Lower leg skin (tissue), 4 donors: ENCODE measurements around the gene GRXCR2. TPM values are rescaled to one million over a fixed set of nuclear protein-coding genes. Genes with fewer than 3 reads are reported as not detected.
"Not testable (repeated sequence)": the region's sequence is repeated elsewhere in the genome, so short reads cannot be mapped to it uniquely, and the experiment has no call there.

Experiments used
- DNase-seq, 2 donors: peaks; one replicate each; pipeline ENCODE4 v3.0.0-alpha.2; 2019; ENCODE audit warnings: low spot score in 2 of 2
- H3K4me3 ChIP-seq: fragments of 200-600 bp; sonication (generic); 2 replicates; pipeline ENCODE4 v1.5.1; 2017; ENCODE audit warnings: mild to moderate bottlenecking, low read depth; ENCODE audit not compliant: poor library complexity, severe bottlenecking
- POLR2A ChIP-seq, 2 donors: fragments of 450-650 bp; IDR thresholded peaks; one replicate each; pipeline ENCODE4 v1.6.1; 2016 to 2017; ENCODE audit warnings: antibody characterized with exemption in 2 of 2, mild to moderate bottlenecking in 1 of 2, moderate library complexity in 1 of 2
- WGBS, 2 donors: methylation state at CpG; one replicate each; pipeline ENCODE4 v1.1.5; 2018; 5-methylcytosine and 5-hydroxymethylcytosine counted together
- intact Hi-C: fragments of 100-400 bp; cut with DNase I; formaldehyde crosslinking; loops from one replicate; pipeline ENCODE4 v1.15.0; 2023; ENCODE audit warnings: low total_unique reads
- total RNA-seq, 4 donors: library from RNA; depleted of rRNA; stranded (reverse); fragments of >200 nt; gene quantifications; one replicate each; pipeline ENCODE4 v1.1.0, GENCODE V29; 2016
- TF ChIP-seq, protein P1 (sequence below), 3 donors: fragments of 450-650 bp; IDR thresholded peaks; one replicate each; pipeline ENCODE4 v1.5.1; 2016; ENCODE audit warnings: antibody characterized with exemption in 3 of 3, mild to moderate bottlenecking in 3 of 3, moderate library complexity in 2 of 3

Gene GRXCR2
- total RNA-seq, 4 donors from 2014 or later: 0.46 to 0.69 (median 0.65) TPM; not detected in 1

DNA sequence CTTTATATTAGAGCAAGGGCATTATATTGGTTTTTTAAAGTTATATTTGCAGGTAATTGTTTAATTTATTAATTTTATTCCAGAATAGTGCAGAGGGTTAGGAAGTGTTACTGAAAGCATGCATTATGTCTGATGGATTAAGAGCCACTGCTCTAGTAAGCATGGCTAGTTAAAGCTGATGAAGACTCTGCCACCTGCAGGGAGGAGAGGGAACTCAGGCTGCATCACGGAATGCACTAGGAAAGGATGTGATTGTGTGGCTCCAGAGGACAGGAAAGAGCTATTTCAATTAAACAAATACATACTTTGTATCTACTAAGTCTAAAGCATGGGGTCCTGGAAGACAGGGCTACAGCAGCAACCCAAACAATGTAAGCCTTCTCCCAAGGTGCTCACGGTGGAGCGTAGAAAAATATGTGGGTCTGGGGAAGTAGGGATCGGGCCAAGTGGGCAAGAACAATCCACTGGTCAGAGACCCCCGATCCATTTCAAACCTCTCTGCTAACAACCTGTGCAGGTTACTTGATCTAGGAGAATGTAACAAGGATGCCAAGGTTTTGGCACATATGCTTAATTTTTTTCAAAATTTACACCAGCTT lies 15.3 kb upstream of the GRXCR2 start:
- WGBS, 2 donors: 73 to 77% methylated on average over 5 of the region's 5 CpGs
- H3K4me3 ChIP-seq: no peak overlapping the region
- TF ChIP-seq POLR2A (IDR thresholded peaks at IDR 0.05): no peak
- TF ChIP-seq, protein P1, sequence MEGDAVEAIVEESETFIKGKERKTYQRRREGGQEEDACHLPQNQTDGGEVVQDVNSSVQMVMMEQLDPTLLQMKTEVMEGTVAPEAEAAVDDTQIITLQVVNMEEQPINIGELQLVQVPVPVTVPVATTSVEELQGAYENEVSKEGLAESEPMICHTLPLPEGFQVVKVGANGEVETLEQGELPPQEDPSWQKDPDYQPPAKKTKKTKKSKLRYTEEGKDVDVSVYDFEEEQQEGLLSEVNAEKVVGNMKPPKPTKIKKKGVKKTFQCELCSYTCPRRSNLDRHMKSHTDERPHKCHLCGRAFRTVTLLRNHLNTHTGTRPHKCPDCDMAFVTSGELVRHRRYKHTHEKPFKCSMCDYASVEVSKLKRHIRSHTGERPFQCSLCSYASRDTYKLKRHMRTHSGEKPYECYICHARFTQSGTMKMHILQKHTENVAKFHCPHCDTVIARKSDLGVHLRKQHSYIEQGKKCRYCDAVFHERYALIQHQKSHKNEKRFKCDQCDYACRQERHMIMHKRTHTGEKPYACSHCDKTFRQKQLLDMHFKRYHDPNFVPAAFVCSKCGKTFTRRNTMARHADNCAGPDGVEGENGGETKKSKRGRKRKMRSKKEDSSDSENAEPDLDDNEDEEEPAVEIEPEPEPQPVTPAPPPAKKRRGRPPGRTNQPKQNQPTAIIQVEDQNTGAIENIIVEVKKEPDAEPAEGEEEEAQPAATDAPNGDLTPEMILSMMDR (IDR thresholded peaks at IDR 0.05): no peak
- intact Hi-C loops: no loop called here
- no peak for DNase-seq

DNA sequence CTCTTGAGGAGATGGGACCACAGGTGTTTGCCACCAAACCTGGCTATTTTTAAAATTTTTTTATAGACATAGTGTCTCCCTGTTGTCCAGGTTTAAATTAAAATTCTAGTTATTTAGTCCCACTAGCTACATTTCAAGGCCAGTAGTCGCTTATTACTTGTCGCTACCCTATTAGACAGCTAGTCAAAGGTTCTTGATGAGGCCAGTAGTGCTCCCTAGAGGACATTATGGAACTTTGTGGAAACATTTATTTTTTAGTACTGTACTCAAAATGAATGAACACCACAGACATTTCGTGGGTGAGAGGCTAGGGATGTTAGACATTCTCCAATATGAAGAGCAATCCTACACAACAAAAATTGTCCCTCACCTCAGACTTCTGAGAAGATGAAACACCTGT lies 14.4 kb upstream of the GRXCR2 start:
- WGBS, 2 donors: 78 to 85% methylated on average over 3 of the region's 3 CpGs
- TF ChIP-seq, protein P1 (IDR thresholded peaks at IDR 0.05): no peak
- TF ChIP-seq POLR2A (IDR thresholded peaks at IDR 0.05): no peak
- no peak overlapping the region for H3K4me3 ChIP-seq
- no peak for DNase-seq
- intact Hi-C loops: no loop called here

DNA sequence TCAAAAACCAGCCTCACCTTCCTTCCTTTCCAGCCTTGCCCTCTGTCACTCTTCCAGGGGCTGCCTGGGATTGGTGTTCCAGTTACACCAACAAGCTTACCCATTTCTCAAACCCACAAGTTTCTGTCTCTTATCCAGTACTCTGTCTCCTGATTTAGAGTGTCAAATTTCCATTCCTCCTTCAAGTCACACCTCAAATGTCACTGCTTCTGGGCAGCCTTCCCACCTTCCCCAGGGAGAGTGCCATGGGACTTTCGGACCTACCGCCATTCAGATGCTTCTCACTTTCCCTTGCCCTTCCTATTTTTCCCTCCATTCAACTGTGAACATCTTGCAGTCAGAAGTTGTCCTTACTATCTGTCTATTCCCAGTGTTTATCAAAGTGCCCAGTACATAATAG lies 2.0 kb upstream of the GRXCR2 start:
- H3K4me3 ChIP-seq: no peak overlapping the region
- WGBS, 2 donors: 91 to 92% methylated on average over 2 of the region's 2 CpGs
- intact Hi-C loops: no loop called here

DNA sequence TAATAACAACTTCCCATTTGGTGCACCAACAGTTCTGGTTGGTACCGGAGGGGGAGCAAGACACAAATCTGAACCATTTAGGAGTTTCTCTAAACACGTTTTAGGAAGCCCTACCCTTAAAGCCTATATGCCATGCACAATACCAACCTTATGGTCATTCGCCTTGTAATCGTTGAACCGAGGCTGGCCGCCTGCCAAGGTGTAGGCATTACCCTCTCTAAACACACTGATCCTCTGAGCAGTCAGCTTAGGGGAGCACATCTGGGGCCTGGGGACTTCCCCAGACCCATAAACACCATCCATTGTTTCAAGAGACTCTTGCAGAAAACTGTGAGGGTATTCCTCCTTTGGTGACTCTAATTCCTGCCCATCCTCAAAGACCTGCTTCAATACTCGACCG lies 328 bp downstream of the GRXCR2 start:
- no peak for DNase-seq
- TF ChIP-seq, protein P1 (IDR thresholded peaks at IDR 0.05): no peak
- no peak for TF ChIP-seq POLR2A (IDR thresholded peaks at IDR 0.05)
- WGBS, 2 donors: 82% methylated on average over 8 of the region's 8 CpGs
- H3K4me3 ChIP-seq: no peak overlapping the region
- intact Hi-C loops: no loop called here

More for the DNA sequence above, 2.0 kb upstream of the GRXCR2 start:
- TF ChIP-seq, protein P1 (IDR thresholded peaks at IDR 0.05): no peak
- TF ChIP-seq POLR2A (IDR thresholded peaks at IDR 0.05): no peak
- DNase-seq: no peak

DNA sequence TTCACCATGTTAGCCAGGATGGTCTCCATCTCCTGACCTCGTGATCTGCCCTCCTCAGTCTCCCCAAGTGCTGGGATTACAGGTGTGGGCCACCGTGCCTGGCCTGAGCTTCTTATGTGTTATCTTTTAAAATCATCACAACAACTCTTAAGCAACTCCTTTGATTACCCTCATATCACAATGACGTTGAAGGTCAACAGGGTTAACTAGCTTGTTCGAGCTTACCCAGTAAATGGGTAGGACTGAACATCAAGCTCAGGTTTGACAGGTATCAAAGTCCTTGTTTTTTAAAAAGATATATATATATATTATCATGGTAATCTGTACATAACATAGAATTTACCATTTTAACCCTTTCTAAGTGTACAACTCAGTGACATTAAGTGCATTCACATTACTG lies 3.1 kb downstream of the GRXCR2 start:
- 76 to 80% methylated on average over 4 of the region's 4 CpGs for WGBS, 2 donors
- DNase-seq: no peak
- intact Hi-C loops: loop anchor here (5.0 kb wide), 1 partner anchor 43 kb away; no protein-coding TSS in a partner anchor
- TF ChIP-seq POLR2A (IDR thresholded peaks at IDR 0.05): no peak
- TF ChIP-seq, protein P1 (IDR thresholded peaks at IDR 0.05): no peak
- H3K4me3 ChIP-seq: no peak overlapping the region

DNA sequence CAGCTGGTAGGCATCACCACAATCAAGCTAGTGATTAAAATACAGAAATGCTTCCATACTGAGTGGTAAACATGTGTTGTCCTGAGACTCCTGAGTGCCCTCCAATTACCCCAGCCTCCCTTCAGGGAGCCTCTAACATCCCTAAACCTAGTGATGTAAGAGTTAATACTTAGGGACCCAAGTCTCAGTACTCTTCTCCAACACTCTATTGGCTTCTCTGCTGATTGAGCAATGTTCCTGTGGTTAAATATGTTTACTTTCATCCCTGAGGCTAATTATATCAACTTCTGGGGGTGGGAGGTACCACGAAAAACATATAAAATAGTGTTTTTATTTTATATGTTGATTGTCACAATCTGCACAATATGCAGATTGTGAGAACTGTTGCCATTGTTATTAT lies 5.0 kb downstream of the GRXCR2 start:
- TF ChIP-seq, protein P1 (IDR thresholded peaks at IDR 0.05): no peak
- TF ChIP-seq POLR2A (IDR thresholded peaks at IDR 0.05): no peak
- intact Hi-C loops: loop anchor here (5.0 kb wide), 1 partner anchor 44 kb away; no protein-coding TSS in a partner anchor
- DNase-seq: no peak
- no peak overlapping the region for H3K4me3 ChIP-seq
- WGBS, 2 donors: 37 to 39% methylated on average over 1 of the region's 1 CpG

DNA sequence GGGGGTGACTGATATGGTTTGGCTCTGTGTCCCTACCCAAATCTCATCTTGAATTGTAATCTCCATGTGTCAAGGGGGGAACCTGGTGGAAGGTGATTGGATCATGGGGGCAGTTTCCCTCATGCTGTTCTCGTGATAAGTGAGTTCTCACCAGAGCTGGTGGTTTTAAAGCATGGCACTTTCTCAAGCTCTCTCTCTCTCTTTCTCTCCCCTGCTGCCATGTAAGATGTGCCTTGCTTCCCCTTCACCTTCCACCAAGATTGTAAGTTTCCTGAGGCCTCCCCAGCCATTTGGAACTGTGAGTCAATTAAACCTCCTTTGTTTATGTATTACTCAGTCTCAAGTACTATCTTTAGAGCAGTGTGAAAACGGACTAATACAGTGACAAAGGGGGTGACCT lies 8.4 kb downstream of the GRXCR2 start:
- DNase-seq, intact Hi-C loops, H3K4me3 ChIP-seq: not testable (repeated sequence)
- 76 to 79% methylated on average over 2 of the region's 2 CpGs for WGBS, 2 donors
